BLaER1 (cell line): ENCODE data around the gene SUPT4H1.
A peak's percentile ranks its signal among the peaks of the same experiment; 100 is the strongest.

Experiments used
- H3K27ac ChIP-seq: shearing (Covaris generic); formaldehyde crosslinking; 2 replicates; pipeline ENCODE4 v1.8.1; 2022
- H3K27me3 ChIP-seq: shearing (Covaris generic); formaldehyde crosslinking; 2 replicates; pipeline ENCODE4 v1.8.1; 2022
- H3K36me3 ChIP-seq: shearing (Covaris generic); formaldehyde crosslinking; 2 replicates; pipeline ENCODE4 v1.8.1; 2022
- H3K4me1 ChIP-seq: shearing (Covaris generic); formaldehyde crosslinking; 2 replicates; pipeline ENCODE4 v1.8.1; 2022
- H3K4me2 ChIP-seq: shearing (Covaris generic); formaldehyde crosslinking; 2 replicates; pipeline ENCODE4 v1.8.1; 2022
- H3K4me3 ChIP-seq: shearing (Covaris generic); formaldehyde crosslinking; 2 replicates; pipeline ENCODE4 v1.8.1; 2022
- H3K9ac ChIP-seq: shearing (Covaris generic); formaldehyde crosslinking; 2 replicates; pipeline ENCODE4 v1.8.1; 2022
- H3K9me3 ChIP-seq: shearing (Covaris generic); formaldehyde crosslinking; 2 replicates; pipeline ENCODE4 v1.8.1; 2022
- H4K20me1 ChIP-seq: shearing (Covaris generic); formaldehyde crosslinking; 2 replicates; pipeline ENCODE4 v1.8.1; 2022
- Cebpa-rat ChIP-seq: shearing (Covaris generic); IDR thresholded peaks from 2 replicates; pipeline ENCODE4 v1.8.1; 2022

Gene SUPT4H1

GRCh38 chr17:58307468-58308172 lies 44.4 kb downstream of the SUPT4H1 start:
- Histone ChIP-seq H4K20me1 (no peaks in the 10 kb centered on the region), H3K36me3 (peaks cover 88% of the 10 kb centered on the region), H3K4me1 (peaks cover 24% of the 10 kb centered on the region), H3K27me3 (no peaks in the 10 kb centered on the region), H3K9ac (no peak overlapping the region), H3K4me2 (no peak overlapping the region), H3K9me3 (no peaks in the 10 kb centered on the region), H3K4me3 (no peak overlapping the region), H3K27ac (no peak overlapping the region)
- TF ChIP-seq Cebpa-rat = no peak

- peaks cover 90% of the 10 kb centered on the region for H3K36me3 ChIP-seq
- peaks cover 32% of the 10 kb centered on the region for H3K4me1 ChIP-seq
- no peak overlapping the region for H3K4me3 ChIP-seq
- H3K9me3 ChIP-seq = no peaks in the 10 kb centered on the region
- H4K20me1 ChIP-seq = no peaks in the 10 kb centered on the region
- no peak overlapping the region for H3K27ac ChIP-seq
- H3K27me3 ChIP-seq = no peaks in the 10 kb centered on the region
- no peak overlapping the region for H3K9ac ChIP-seq
- H3K4me2 ChIP-seq = no peak overlapping the region
- no peak for TF ChIP-seq Cebpa-rat
These were observed 45.7 kb downstream of the SUPT4H1 start for GRCh38 chr17:58306131-58306951.

DNA sequence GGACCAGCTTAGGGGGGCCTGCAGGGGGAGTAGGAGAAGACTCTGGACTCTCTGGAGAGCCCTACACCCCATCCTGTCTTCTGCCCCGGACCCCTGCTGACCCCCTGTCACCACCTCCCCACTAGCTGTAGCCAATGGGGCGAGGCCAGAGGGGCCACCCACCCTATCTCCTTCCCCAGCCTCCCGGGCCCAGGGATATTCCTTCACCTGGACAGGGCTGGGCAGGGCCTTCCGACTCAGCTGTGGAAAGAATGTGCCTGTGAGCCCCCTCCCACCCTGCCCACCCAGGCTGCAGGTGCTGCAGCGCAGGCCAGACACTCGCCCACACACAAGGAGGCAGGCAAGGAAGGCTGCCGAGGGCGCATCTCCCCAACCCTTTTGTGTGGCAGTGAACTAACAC lies 46.4 kb downstream of the SUPT4H1 start:
- Histone ChIP-seq H3K36me3 (peaks cover 88% of the 10 kb centered on the region), H3K27me3 (no peaks in the 10 kb centered on the region), H4K20me1 (no peaks in the 10 kb centered on the region), H3K4me2 (no peak overlapping the region), H3K4me1 (peaks cover 32% of the 10 kb centered on the region), H3K9ac (no peak overlapping the region), H3K27ac (no peak overlapping the region), H3K4me3 (no peak overlapping the region), H3K9me3 (no peaks in the 10 kb centered on the region)
- TF ChIP-seq Cebpa-rat = no peak

DNA sequence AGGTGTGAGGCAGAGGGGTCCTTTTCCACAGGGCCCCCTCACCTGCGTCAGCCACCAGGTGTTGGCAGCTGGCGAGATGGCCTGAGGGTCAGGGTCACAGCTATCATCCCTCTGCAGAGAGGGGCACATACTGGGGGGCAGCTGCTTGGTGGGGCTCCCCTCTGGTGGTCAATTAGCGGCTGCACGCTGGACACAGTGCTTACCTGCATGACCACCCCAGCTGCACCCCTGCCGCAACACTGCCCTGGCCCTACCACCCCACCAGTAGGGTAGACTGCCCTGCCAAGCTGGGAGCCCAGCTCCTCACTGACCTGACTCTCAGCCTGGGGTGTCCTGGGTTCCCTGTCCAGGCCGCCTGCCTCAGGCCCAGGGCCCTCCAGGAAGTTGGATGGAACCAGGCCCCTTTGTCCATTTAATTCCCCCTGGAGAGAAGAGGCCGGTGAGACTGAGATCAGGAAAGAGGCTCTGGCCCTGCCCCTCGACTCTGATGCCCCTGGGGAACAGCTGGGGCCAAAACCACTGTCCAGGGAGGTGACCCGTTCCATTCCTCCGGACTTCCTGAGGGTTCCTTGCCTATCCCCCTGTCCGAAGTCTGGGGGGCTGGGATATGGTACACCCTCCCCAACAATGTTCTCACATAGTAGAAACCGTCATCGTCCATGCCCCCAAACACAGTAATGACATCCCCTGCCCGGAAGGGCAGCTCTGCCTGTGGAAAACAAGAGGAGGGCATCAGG lies 47.1 kb downstream of the SUPT4H1 start:
- Histone ChIP-seq H3K27me3 (no peaks in the 10 kb centered on the region), H3K4me2 (peak overlapping the region; percentile 60; the same call in 1 of the 2 replicates), H3K4me3 (no peak overlapping the region), H4K20me1 (no peaks in the 10 kb centered on the region), H3K4me1 (peaks cover 32% of the 10 kb centered on the region), H3K9ac (no peak overlapping the region), H3K36me3 (peaks cover 81% of the 10 kb centered on the region), H3K9me3 (no peaks in the 10 kb centered on the region), H3K27ac (peak overlapping the region; percentile 58)
- TF ChIP-seq Cebpa-rat = no peak

GRCh38 chr17:58303971-58304749 lies 47.8 kb downstream of the SUPT4H1 start:
- Histone ChIP-seq H4K20me1 (no peaks in the 10 kb centered on the region), H3K9ac (no peak overlapping the region), H3K27me3 (no peaks in the 10 kb centered on the region), H3K9me3 (no peaks in the 10 kb centered on the region), H3K27ac (peak overlapping the region; percentile 58), H3K4me3 (no peak overlapping the region), H3K36me3 (peaks cover 74% of the 10 kb centered on the region), H3K4me2 (peak overlapping the region; percentile 60), H3K4me1 (peaks cover 32% of the 10 kb centered on the region)
- TF ChIP-seq Cebpa-rat = no peak

- peak overlapping the region; percentile 48 for H3K27ac ChIP-seq
- no peaks in the 10 kb centered on the region for H3K9me3 ChIP-seq
- no peaks in the 10 kb centered on the region for H4K20me1 ChIP-seq
- H3K4me2 ChIP-seq = peak overlapping the region; percentile 60
- peaks cover 32% of the 10 kb centered on the region for H3K4me1 ChIP-seq
- no peak overlapping the region for H3K4me3 ChIP-seq
- H3K9ac ChIP-seq = 0 out of 2 replicates have a peak overlapping the region, but pooled peaks have one; percentile 24
- H3K27me3 ChIP-seq = no peaks in the 10 kb centered on the region
- peaks cover 62% of the 10 kb centered on the region for H3K36me3 ChIP-seq
- TF ChIP-seq Cebpa-rat = no peak
These were observed 48.9 kb downstream of the SUPT4H1 start for GRCh38 chr17:58302919-58303585.

DNA sequence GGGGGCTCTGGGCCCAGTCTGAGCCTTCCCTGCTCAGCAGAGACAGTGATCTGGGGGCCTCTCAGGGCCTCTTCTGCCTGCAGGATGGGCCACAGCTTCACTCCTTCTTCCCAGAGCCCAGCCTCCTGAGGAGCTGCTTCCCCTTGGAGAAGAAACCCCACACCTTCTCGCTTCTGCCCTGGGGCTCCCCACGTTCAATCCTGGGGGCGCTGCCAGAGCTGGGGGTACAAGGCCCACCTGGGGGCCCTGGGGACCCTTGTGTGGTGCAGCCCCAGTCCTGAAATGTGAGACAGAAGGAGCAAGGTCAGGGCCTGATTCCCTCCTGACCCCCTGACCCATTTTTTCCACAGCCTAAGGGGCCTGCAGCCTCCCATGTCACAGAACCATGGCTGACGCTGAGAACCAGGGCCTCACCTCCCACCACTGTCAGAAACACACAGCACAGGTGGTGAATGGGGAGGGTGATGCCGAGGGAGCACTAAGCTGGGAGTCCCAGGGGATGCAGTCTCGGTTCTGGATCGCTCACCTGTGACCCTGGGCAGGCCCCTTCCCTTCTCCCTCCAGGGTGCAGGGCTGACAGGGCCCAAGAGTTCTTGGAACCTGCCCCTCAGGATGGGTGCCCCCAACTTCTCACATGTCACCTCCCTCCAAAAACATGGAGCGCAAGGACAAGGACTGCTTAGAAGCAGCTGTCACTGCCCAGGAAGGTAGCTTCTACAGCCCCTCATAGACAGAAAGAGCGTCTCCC lies 49.7 kb downstream of the SUPT4H1 start:
- peaks cover 55% of the 10 kb centered on the region for H3K36me3 ChIP-seq
- no peak for TF ChIP-seq Cebpa-rat
- peak overlapping the region; percentile 60 for H3K4me2 ChIP-seq
- 0 out of 2 replicates have a peak overlapping the region, but pooled peaks have one; percentile 24 for H3K9ac ChIP-seq
- no peak overlapping the region for H3K4me3 ChIP-seq
- H3K9me3 ChIP-seq = no peaks in the 10 kb centered on the region
- H4K20me1 ChIP-seq = no peaks in the 10 kb centered on the region
- H3K27me3 ChIP-seq = no peaks in the 10 kb centered on the region
- H3K27ac ChIP-seq = peak overlapping the region; percentile 48
- H3K4me1 ChIP-seq = peaks cover 32% of the 10 kb centered on the region

GRCh38 chr17:58301504-58302150 lies 50.4 kb downstream of the SUPT4H1 start:
- H3K4me1 ChIP-seq = peaks cover 32% of the 10 kb centered on the region
- H3K9me3 ChIP-seq = no peaks in the 10 kb centered on the region
- no peak overlapping the region; the same call in 1 of the 2 replicates for H3K27ac ChIP-seq
- no peaks in the 10 kb centered on the region for H3K27me3 ChIP-seq
- no peaks in the 10 kb centered on the region for H4K20me1 ChIP-seq
- no peak overlapping the region for H3K4me2 ChIP-seq
- no peak for TF ChIP-seq Cebpa-rat
- H3K9ac ChIP-seq = no peak overlapping the region
- H3K4me3 ChIP-seq = no peak overlapping the region
- peaks cover 48% of the 10 kb centered on the region for H3K36me3 ChIP-seq
